Measurements from ENCODE around the gene GDF15.
"Not testable (repeated sequence)": the region's sequence is repeated elsewhere in the genome, so short reads cannot be mapped to it uniquely, and the experiment has no call there.

- not testable (repeated sequence) for TF ChIP-seq CTCF (IDR thresholded peaks at IDR 0.05; ENCODE audit: extremely low read depth in 1 of 2, insufficient read depth in 1 of 2, low read depth in 1 of 2, low read length in 2 of 2); POLR2A (IDR thresholded peaks at IDR 0.05; ENCODE audit: low read depth, low read length); MYC (IDR thresholded peaks at IDR 0.05; ENCODE audit: low read depth, low read length); POLR2AphosphoS5 (IDR thresholded peaks at IDR 0.05; ENCODE audit: insufficient read depth, low read depth, low read length)
Observed at GRCh38 chr19:18405754-18406153, 19.8 kb downstream of the GDF15 start.

All from endothelial cell of umbilical vein (primary cell).